GM12878 (cell line): ENCODE measurements around the gene POLD2. TPM values are rescaled to one million over a fixed set of nuclear protein-coding genes. Genes with fewer than 3 reads are reported as not detected.

Experiments used
- ATAC-seq: fragments of 200-7000 bp; cut with Tn5 transposase; 3 replicates; pipeline ENCODE4 v1.9.1; 2020; ENCODE audit warnings: mild to moderate bottlenecking, moderate library complexity
- BruUV-seq: library from RNA; stranded (reverse); fragments of 400-500 nt; replicated peaks from 2 replicates; lab custom pipeline; 2021; lab: Mats Ljungman, UMichigan
- CTCF ChIA-PET: fragments of 300-600 bp; sonication (Branson Sonifier 250); formaldehyde crosslinking; extraction: SDS; loops from one replicate; lab custom pipeline; 2021; ENCODE audit warnings: inconsistent platforms; lab: Yijun Ruan, JAX
- POLR2A ChIA-PET: fragments of 350-600 bp; formaldehyde crosslinking; extraction: SDS; loops from one replicate; lab custom pipeline; 2021; ENCODE audit warnings: inconsistent platforms; lab: Charles Lee
- RAD21 ChIA-PET: fragments of 300-600 bp; sonication (Branson Sonifier 250); formaldehyde crosslinking; loops from one replicate; lab custom pipeline; 2023; ENCODE audit warnings: antibody characterized with exemption; ENCODE audit not compliant: unreplicated experiment; lab: Charles Lee
- SMC1A ChIA-PET: fragments of 300-600 bp; sonication (Branson Sonifier 250); formaldehyde crosslinking; loops from one replicate; lab custom pipeline; 2023; ENCODE audit not compliant: unreplicated experiment, uncharacterized antibody; lab: Charles Lee
- DNase-seq: peaks from one replicate; pipeline ENCODE4 v3.0.0-alpha.2; 2011; ENCODE audit warnings: low read depth, low spot score
- FAIRE-seq: peaks from 3 replicates; lab custom pipeline; 2011; peaks lifted over from hg19 to GRCh38; lab: Jason Lieb, UNC
- H2AFZ ChIP-seq: 2 replicates; pipeline ENCODE4 v1.6.0; 2011; ENCODE audit warnings: low read depth, low read length, control low read depth; ENCODE audit not compliant: control insufficient read depth
- H3K27ac ChIP-seq: 2 replicates; pipeline ENCODE4 v1.5.1; 2011; ENCODE audit warnings: control low read depth; ENCODE audit not compliant: control insufficient read depth, insufficient read depth
- H3K27me3 ChIP-seq, 2 experiments: replicated peaks in 1 of 2; 2 replicates each; pipeline versions ENCODE4 v1.6.0 to v1.6.1; 2011; ENCODE audit warnings: low read length in 1 of 2; ENCODE audit not compliant: control insufficient read depth in 2 of 2, insufficient read depth in 2 of 2
- H3K36me3 ChIP-seq, 2 experiments: 2 replicates each; pipeline ENCODE4 v1.5.1; 2011; ENCODE audit warnings: low read length in 1 of 2; ENCODE audit not compliant: control insufficient read depth in 2 of 2, insufficient read depth in 2 of 2
- H3K4me1 ChIP-seq: 2 replicates; pipeline ENCODE4 v1.6.1; 2011; ENCODE audit warnings: mild to moderate bottlenecking, low read length, moderate library complexity, mixed read lengths; ENCODE audit not compliant: control insufficient read depth, insufficient read depth
- H3K4me2 ChIP-seq: 2 replicates; pipeline ENCODE4 v1.6.0; 2011; ENCODE audit warnings: control low read depth; ENCODE audit not compliant: control insufficient read depth, insufficient read depth
- H3K4me3 ChIP-seq: fragments of 200-600 bp; sonication (generic); 2 replicates; pipeline ENCODE4 v1.5.1; 2016
- H3K79me2 ChIP-seq: 2 replicates; pipeline ENCODE4 v1.6.0; 2011; ENCODE audit warnings: low read length; ENCODE audit not compliant: control insufficient read depth, insufficient read depth
- H3K9ac ChIP-seq: 2 replicates; pipeline ENCODE4 v1.8.0; 2011; ENCODE audit warnings: low read length, control low read depth, mixed read lengths; ENCODE audit not compliant: control insufficient read depth, insufficient read depth
- H3K9me3 ChIP-seq: replicated peaks from 3 replicates; pipeline ENCODE4 v1.5.1; 2011; ENCODE audit warnings: mild to moderate bottlenecking, low read length; ENCODE audit not compliant: control insufficient read depth, insufficient read depth
- H4K20me1 ChIP-seq: 2 replicates; pipeline ENCODE4 v1.6.0; 2011; ENCODE audit not compliant: control insufficient read depth, insufficient read depth
- IRF5 ChIP-seq: fragments of 450-650 bp; IDR thresholded peaks from 2 replicates; pipeline ENCODE4 v1.6.1; 2017; ENCODE audit warnings: borderline replicate concordance
- NR2F1 ChIP-seq: fragments of 450-650 bp; conservative IDR thresholded peaks from 2 replicates; pipeline ENCODE4 v1.6.1; 2017; ENCODE audit warnings: mild to moderate bottlenecking
- POLR2A ChIP-seq: IDR thresholded peaks from 2 replicates; pipeline ENCODE4 v1.6.1; 2011; ENCODE audit warnings: low read depth, mild to moderate bottlenecking, low read length
- WGBS: methylation state at CpG from one replicate; pipeline ENCODE4 v1.1.6; 2016; ENCODE audit warnings: low lambda C conversion rate; ENCODE audit not compliant: insufficient replicate concordance, insufficient coverage; ENCODE audit errors: missing lambda C conversion rate; 5-methylcytosine and 5-hydroxymethylcytosine counted together
- in situ Hi-C: fragments of 300-500 bp; cut with MboI; formaldehyde crosslinking; loops from 9 replicates; pipeline ENCODE4 v1.14.3; 2018; ENCODE audit warnings: mixed read lengths
- intact Hi-C: fragments of 100-400 bp; cut with micrococcal nuclease; formaldehyde crosslinking; loops from one replicate; pipeline ENCODE4 v1.14.2; 2022; ENCODE audit not compliant: unreplicated experiment
- polyA plus RNA-seq, 11 experiments: library from polyadenylated mRNA; depleted of rRNA in 4 of 11; unstranded in 6 of 11; stranded (reverse) in 5 of 11; fragments of >200 nt; fragmentation: Nextera tagmentation in 4 of 11; fragmentation: Illumina TruSeq in 1 of 11; extraction: Ambion mirVana in 4 of 11; extraction: Trizol in 1 of 11; gene quantifications; 1 replicate in 1 of 11; 2 replicates in 10 of 11; pipeline versions ENCODE4 v1.2.1 to v1.2.3, GENCODE V29; 2011 to 2016; ENCODE audit warnings: inconsistent platforms in 2 of 11, missing spikeins in 2 of 11, low read depth in 1 of 11
- total RNA-seq, 4 experiments: library from RNA; depleted of rRNA in 3 of 4; stranded (reverse); fragments of >200 nt in 3 of 4; fragmentation: Illumina TruSeq in 1 of 4; extraction: Trizol in 1 of 4; gene quantifications; 2 replicates each; pipeline versions ENCODE4 v1.2.1 to v1.2.3, GENCODE V29; 2013 to 2021

Gene POLD2
- total and polyA plus RNA-seq, 10 of the 15 experiments (the other 5 are each of a cell fraction or from before 2014, with no cell fraction given) = 19.1 to 287 (median 169) TPM

- no peak for TF ChIP-seq NR2F1
- TF ChIP-seq, all 136 proteins: peak for 0
Observed at GRCh38 chr7:44112997-44113763, 10.2 kb downstream of the POLD2 start (continued).

GRCh38 chr7:44112231-44112996 is 10.9 kb downstream of the POLD2 start:
- POLR2A ChIA-PET = no interaction called here

More at GRCh38 chr7:44112231-44112996, 10.9 kb downstream of the POLD2 start:
- DNase-seq (no peak), ATAC-seq (no peak), FAIRE-seq (no peak)
- intact Hi-C loops = no loop called here
- no peak overlapping the region for H3K4me3 ChIP-seq
- ChIA-PET SMC1A (no interaction called here), CTCF (no interaction called here), RAD21 (no interaction called here)
- H3K79me2 ChIP-seq = no peaks in the 10 kb centered on the region
- no peak for TF ChIP-seq IRF5
- TF ChIP-seq POLR2A = 0 out of 2 replicates have a peak, but pooled peaks have one; percentile 21
- H3K9me3 ChIP-seq = no peaks in the 10 kb centered on the region
- no peak overlapping the region for H2AFZ ChIP-seq
- no peak overlapping the region for H3K27ac ChIP-seq
- no peaks in the 10 kb centered on the region; a peak in 1 of 4 replicates for H3K27me3 ChIP-seq
- in situ Hi-C loops = no loop called here
- 82% methylated on average over 40 of the region's 41 CpGs for WGBS
- H3K4me2 ChIP-seq = no peak overlapping the region
- BruUV-seq = no TSS peak
- H3K9ac ChIP-seq = no peak overlapping the region
- H3K36me3 ChIP-seq = peaks cover 5 to 10% of the 10 kb centered on the region in 2 experiments; a peak in 3 of 4 replicates
- H3K4me1 ChIP-seq = no peaks in the 10 kb centered on the region
- no peaks in the 10 kb centered on the region for H4K20me1 ChIP-seq
